Activated naive CD4-positive, alpha-beta T cell treated with anti-CD3 and anti-CD28 coated beads, Interleukin-2, amount 10 ng/mL, durations not matched to agents 7 days and 5 days (primary cell): ENCODE data around the gene SPATA2.
"Not testable (repeated sequence)": the region's sequence is repeated elsewhere in the genome, so short reads cannot be mapped to it uniquely, and the experiment has no call there.

Experiments
- CTCF ChIA-PET: fragments of 350-600 bp; sonication (Branson Sonifier 250); formaldehyde crosslinking; loops from one replicate; lab custom pipeline; 2021; ENCODE audit warnings: antibody characterized with exemption; lab: Charles Lee
- DNase-seq: peaks from one replicate; pipeline ENCODE4 v3.0.0-alpha.2; 2020
- H3K27ac Mint-ChIP-seq: one replicate; pipeline ENCODE4 v1.8.0; 2021; ENCODE audit warnings: mild to moderate bottlenecking, moderate library complexity, mixed read lengths
- H3K27me3 Mint-ChIP-seq: one replicate; pipeline ENCODE4 v1.8.0; 2021; ENCODE audit warnings: mild to moderate bottlenecking, mixed read lengths
- H3K36me3 Mint-ChIP-seq: one replicate; pipeline ENCODE4 v1.8.0; 2021; ENCODE audit warnings: mixed read lengths
- H3K4me1 Mint-ChIP-seq: one replicate; pipeline ENCODE4 v1.8.0; 2021; ENCODE audit warnings: mixed read lengths
- H3K4me3 Mint-ChIP-seq: one replicate; pipeline ENCODE4 v1.8.0; 2021; ENCODE audit warnings: mild to moderate bottlenecking, moderate library complexity, mixed read lengths
- H3K9me3 Mint-ChIP-seq: one replicate; pipeline ENCODE4 v1.8.0; 2021; ENCODE audit warnings: mixed read lengths

SPATA2 gene, protein sequence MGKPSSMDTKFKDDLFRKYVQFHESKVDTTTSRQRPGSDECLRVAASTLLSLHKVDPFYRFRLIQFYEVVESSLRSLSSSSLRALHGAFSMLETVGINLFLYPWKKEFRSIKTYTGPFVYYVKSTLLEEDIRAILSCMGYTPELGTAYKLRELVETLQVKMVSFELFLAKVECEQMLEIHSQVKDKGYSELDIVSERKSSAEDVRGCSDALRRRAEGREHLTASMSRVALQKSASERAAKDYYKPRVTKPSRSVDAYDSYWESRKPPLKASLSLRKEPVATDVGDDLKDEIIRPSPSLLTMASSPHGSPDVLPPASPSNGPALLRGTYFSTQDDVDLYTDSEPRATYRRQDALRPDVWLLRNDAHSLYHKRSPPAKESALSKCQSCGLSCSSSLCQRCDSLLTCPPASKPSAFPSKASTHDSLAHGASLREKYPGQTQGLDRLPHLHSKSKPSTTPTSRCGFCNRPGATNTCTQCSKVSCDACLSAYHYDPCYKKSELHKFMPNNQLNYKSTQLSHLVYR

DNA sequence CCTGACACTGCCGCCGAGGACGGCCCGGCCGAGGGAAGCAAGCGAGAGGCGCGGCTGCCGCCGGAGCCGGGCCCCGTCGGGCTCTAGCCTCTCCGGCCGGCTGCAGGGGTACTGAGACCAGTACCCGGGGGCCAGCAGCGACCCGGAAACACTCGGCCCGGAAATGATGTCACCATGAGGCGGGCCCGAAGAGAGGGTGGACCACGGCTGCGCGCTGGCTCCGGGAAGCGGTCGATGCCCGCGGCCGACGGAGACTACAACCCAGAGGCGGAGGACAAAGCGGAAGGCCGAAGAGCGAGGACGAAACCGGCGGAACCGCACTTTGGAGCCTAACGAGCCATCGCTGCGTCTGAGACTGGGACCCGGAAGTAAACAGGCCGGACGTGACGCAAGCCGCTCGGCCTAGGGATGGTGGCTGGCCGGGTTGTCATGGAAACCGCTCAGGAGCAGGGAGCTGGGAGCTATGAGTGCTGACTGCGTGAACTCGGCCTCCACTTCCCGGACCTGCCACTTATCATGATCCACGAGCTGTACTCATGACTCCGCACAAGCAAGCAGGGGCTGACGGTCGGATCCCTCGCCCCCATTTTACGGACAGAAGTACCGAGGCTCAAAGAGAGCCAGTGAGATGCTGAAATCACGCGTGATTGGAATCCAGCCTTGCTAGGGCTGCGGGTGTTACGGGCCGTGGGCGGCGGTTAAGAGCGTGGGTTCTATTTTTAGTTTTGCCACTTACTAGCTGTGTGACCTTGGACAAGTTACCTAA, at the start of gene SPATA2:
TSS of gene SPATA2 (minus strand) at position 150 of the 766 bp plus-strand sequence. CDS start 7,039 bp downstream, outside the sequence.
- H3K4me3 Mint-ChIP-seq: peak within 1 kb of the TSS; percentile 96
- peak within 1 kb of the TSS; percentile 99 for H3K27ac Mint-ChIP-seq
- no peaks in the 10 kb centered on the region for H3K36me3 Mint-ChIP-seq
- CTCF ChIA-PET: interaction anchor here (0.9 to 1.9 kb wide), 3 partner anchors 70 to 374 kb away, joined by 4 to 5 read pairs (median 5); no protein-coding TSS in a partner anchor
- peaks cover 4% of the 10 kb centered on the region for H3K27me3 Mint-ChIP-seq
- H3K4me1 Mint-ChIP-seq: peaks cover 32% of the 10 kb centered on the region
- DNase-seq: peak; percentile 96
- H3K9me3 Mint-ChIP-seq: no peaks in the 10 kb centered on the region

DNA sequence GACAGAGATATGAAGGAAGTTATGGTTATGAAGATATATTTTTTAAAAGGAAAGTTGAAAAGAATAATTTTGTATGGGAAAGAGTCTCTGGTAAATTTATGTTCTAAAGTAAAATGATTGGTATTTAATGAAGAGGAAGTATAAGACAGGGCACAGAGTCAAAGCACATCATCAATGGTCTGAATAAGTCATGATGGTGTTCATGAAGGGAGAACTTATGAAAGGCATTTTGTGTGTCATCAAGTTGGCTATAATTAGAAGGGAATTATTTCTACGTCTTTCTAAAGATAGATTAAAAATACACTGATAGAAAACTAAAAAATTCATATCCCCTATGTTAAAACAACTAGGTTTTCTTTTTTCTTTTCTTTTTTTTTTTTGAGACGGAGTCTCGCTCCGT, 46.1 kb upstream of the SPATA2 start:
- Mint-ChIP-seq H3K9me3 (no peaks in the 10 kb centered on the region), H3K4me3 (no peak overlapping the region), H3K36me3 (peaks cover 16% of the 10 kb centered on the region), H3K27me3 (no peaks in the 10 kb centered on the region), H3K27ac (no peak overlapping the region), H3K4me1 (no peaks in the 10 kb centered on the region)
- no peak for DNase-seq
- CTCF ChIA-PET: no interaction called here

DNA sequence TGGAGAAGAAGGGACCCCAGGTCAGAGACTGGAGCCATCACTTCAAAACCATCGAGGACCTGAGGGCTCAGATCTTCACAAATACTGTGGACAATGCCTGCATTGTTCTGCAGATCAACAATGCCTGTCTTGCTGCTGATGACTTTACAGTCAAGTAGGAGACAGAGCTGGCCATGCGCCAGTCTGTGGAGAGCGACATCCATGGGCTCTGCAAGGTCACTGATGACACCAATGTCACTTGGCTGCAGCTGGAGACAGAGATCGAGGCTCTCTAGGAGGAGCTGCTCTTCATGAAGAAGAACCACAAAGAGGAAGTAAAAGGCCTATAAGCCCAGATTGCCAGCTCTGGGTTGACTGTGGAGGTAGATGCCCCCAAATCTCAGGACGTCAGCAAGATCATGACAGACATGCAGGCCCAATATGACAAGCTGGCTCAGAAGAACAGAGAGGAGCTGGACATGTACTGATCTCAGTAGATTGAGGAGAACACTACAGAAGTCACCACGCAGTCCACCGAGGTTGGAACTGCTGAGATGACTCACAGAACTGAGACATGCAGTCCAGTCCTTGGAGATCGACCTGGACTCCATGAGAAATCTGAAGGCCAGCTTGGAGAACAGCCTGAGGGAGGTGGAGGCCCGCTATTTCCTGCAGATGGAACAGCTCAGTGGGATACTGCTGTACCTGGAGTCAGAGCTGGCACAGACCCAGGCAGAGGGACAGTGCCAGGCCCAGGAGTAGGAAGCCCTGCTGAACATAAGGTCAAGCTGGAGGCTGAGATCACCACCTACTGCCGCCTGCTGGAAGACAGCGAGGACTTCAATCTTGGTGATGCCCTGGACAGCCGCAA, 42.0 kb upstream of the SPATA2 start:
- H3K9me3 Mint-ChIP-seq, CTCF ChIA-PET, H3K4me1 Mint-ChIP-seq, H3K4me3 Mint-ChIP-seq, DNase-seq, H3K27me3 Mint-ChIP-seq: not testable (repeated sequence)
- H3K36me3 Mint-ChIP-seq: peaks cover 36% of the 10 kb centered on the region
- peak overlapping the region; percentile 67 for H3K27ac Mint-ChIP-seq

DNA sequence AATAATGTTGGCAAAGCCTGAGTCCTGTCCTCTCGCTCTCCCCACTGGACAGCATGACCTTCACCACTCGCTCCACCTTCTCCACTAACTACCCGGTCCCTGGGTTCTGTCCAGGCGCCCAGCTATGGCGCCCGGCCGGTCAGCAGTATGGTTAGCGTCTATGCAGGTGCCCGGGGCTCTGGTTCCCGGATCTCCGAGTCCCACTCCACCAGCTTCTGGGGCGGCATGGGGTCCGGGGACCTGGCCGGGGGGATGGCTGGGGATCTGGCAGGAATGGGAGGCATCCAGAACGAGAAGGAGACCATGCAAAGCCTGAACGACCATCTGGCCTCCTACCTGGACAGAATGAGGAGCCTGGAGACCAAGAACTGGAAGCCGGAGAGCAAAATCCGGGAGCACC, 41.4 kb upstream of the SPATA2 start:
- no peaks in the 10 kb centered on the region for H3K4me1 Mint-ChIP-seq
- no peak for DNase-seq
- no peak overlapping the region for H3K4me3 Mint-ChIP-seq
- peak overlapping the region; percentile 33 for H3K27ac Mint-ChIP-seq
- no peaks in the 10 kb centered on the region for H3K9me3 Mint-ChIP-seq
- CTCF ChIA-PET: no interaction called here
- no peaks in the 10 kb centered on the region for H3K27me3 Mint-ChIP-seq
- peaks cover 41% of the 10 kb centered on the region for H3K36me3 Mint-ChIP-seq

DNA sequence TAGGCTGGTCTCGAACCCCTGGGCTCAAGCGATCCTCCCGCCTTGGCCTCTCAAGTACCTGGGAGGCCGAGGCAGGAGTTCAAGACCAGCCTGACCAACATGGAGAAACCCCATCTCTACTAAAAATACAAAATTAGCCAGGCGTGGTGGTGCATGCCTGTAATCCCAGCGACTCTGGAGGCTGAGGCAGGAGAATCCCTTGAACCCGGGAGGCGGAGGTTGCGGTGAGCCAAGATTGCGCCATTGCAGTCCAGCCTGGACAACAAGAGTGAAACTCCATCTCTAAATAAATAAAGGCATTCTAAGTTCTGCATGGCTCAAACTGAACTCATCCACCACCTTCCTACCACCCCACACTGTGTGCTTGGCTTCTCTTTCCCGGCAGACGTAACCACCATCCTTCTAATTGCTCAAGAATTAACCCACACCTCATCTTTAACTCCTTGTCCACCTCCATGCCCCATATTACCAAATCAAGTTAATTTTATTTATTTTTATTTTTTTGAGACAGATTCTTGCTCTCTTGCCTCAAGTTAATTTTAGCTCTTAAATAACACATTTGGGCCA, 40.6 kb upstream of the SPATA2 start:
- DNase-seq, H3K27me3 Mint-ChIP-seq, H3K4me3 Mint-ChIP-seq, H3K9me3 Mint-ChIP-seq, H3K27ac Mint-ChIP-seq, H3K4me1 Mint-ChIP-seq: not testable (repeated sequence)
- H3K36me3 Mint-ChIP-seq: peaks cover 44% of the 10 kb centered on the region
- CTCF ChIA-PET: interaction anchor here (0.9 kb wide), 1 partner anchor 9 kb away, joined by 4 read pairs; no protein-coding TSS in a partner anchor

DNA sequence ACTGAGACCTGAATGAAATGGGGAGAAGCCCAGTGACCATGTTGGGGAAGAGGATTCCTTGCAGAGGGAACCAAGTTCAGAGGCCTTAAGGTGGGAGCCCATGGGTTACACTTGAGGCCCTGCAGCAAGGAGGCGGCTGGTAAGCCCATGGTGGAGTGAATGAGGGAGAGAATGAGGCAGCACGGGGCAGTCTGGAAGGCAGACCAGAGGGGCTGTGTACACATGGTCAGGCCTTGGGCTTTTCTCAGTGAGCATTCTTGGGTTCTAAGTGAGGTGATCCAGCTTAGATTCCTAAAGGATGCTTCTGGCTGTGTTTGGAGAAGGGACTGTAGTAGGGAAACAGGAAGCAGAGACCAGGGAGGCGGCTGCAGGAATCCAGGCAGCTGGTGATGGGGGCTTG, 39.8 kb upstream of the SPATA2 start:
- CTCF ChIA-PET: interaction anchor here (0.9 kb wide), 1 partner anchor 10 kb away, joined by 4 read pairs; no protein-coding TSS in a partner anchor
- H3K9me3 Mint-ChIP-seq: no peaks in the 10 kb centered on the region
- H3K27me3 Mint-ChIP-seq: no peaks in the 10 kb centered on the region
- DNase-seq: no peak
- H3K36me3 Mint-ChIP-seq: peaks cover 50% of the 10 kb centered on the region
- H3K4me3 Mint-ChIP-seq: no peak overlapping the region
- no peaks in the 10 kb centered on the region for H3K4me1 Mint-ChIP-seq
- no peak overlapping the region for H3K27ac Mint-ChIP-seq

DNA sequence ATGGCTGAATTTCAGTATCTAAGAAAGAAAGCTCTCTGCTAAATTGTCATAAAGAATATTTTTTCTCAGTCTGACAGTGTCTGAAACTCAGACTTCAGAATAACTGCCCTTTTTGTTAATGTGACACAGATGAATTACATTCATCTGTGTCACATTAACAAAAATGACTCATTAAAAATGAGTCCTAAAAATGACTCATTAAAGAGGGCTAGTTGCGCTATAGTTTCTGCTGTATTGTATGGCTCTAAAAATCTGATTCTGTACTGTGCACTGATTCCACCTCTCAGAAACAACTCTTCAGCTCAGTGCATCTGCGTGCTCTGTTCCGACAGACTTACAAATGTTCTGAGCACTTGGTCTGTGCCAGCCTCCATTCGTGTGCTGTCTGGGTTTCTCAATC, 35.8 kb upstream of the SPATA2 start:
- CTCF ChIA-PET: interaction anchor here (2.1 to 2.6 kb wide), 2 partner anchors 14 to 120 kb away, joined by 6 to 10 read pairs; no protein-coding TSS in a partner anchor
- no peak overlapping the region for H3K4me3 Mint-ChIP-seq
- no peaks in the 10 kb centered on the region for H3K27me3 Mint-ChIP-seq
- DNase-seq: no peak
- H3K9me3 Mint-ChIP-seq: no peaks in the 10 kb centered on the region
- H3K36me3 Mint-ChIP-seq: peaks cover 59% of the 10 kb centered on the region
- no peak overlapping the region for H3K27ac Mint-ChIP-seq
- H3K4me1 Mint-ChIP-seq: no peaks in the 10 kb centered on the region

DNA sequence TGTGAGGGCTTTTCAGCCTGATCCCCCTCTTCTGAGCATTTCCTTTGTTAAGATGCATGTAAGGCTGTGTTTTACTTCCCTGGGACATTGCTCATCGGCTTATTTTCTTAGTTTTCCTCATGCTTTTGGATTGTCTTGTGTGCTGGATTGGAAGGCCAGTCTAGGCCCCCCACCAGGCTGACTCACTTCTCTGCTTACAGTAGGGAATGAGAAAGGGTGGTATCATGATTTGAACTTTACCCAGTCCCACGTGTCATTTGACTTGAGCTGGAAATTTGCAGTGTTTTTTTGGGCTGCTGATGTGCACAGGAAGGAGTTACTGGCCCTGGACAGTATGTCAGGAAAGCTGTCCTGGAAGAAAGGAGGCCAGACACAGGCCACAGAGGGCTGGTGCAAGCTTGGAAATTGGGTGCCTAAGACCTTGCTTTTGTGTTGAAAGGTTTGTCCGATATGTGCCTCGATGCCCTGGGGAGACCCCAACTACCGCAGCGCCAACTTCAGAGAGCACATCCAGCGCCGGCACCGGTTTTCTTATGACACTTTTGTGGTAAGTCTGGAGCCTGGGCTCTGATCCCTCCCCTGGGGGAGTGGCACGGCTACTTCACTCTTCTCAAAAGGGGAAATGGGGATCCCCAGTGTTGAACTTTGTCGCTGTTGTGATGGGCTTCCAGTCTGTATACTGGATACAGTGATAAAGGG, 33.6 kb upstream of the SPATA2 start:
- Mint-ChIP-seq H3K4me1 (peaks cover 2% of the 10 kb centered on the region), H3K4me3 (no peak overlapping the region), H3K27ac (peak overlapping the region; percentile 49), H3K9me3 (no peaks in the 10 kb centered on the region), H3K36me3 (peaks cover 64% of the 10 kb centered on the region), H3K27me3 (no peaks in the 10 kb centered on the region)
- CTCF ChIA-PET: interaction anchor here (0.7 to 2.6 kb wide), 3 partner anchors 16 to 122 kb away, joined by 3 to 10 read pairs (median 3); no protein-coding TSS in a partner anchor
- peak; percentile 12 for DNase-seq

DNA sequence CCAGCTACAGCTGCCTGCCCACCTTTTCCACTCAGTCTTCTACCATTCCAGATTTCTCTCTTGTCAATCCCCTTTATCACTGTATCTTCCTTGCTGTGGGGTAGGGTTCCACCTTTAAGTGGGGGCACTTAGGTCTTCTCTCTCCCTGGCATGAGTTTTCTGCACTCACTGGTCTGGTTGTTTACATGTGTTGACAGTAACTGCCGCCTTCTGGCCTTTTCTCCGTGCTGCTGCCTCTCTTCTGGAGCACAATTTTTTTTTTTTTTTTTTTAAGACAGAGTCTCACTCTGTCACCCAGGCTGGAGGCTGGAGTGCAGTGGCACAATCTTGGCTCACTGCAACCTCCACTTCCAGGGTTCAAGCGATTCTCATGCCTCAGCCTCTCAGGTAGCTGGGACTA, 32.8 kb upstream of the SPATA2 start:
- Mint-ChIP-seq H3K27me3 (no peaks in the 10 kb centered on the region), H3K36me3 (peaks cover 63% of the 10 kb centered on the region), H3K27ac (no peak overlapping the region), H3K4me3 (no peak overlapping the region), H3K4me1 (peaks cover 2% of the 10 kb centered on the region), H3K9me3 (no peaks in the 10 kb centered on the region)
- DNase-seq: peak; percentile 0
- CTCF ChIA-PET: no interaction called here

DNA sequence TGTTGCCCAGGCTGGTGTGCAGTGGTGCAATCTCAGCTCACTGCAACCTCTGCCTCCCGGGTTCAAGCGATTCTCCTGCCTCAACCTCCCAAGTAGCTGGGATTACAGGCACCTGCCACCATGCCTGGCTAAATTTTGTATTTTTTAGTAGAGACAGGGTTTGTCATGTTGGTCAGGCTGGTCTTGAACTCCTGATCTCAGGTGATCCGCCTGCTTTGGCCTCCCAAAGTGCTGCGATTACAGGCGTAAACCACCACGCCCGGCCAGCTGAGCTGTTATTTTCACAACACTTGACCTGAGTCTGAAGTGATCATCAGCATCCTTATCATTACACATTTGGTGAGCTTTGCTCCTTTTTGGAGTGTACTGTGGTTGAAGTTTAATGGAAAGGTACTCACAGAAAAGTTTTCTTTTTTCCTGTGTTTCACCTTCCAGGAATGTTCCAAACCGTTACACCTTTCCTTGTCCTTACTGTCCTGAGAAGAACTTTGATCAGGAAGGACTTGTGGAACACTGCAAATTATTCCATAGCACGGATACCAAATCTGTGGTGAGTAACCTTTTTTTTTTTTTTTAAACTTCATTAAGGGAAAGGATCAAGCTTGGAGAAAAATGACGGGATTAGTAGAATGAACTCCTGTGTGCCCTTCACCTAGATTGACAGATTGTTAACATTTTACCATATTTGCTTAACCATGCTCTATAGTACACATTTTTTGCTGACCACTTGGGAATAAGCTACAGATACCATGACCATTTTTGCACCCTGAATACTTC, 30.6 kb upstream of the SPATA2 start:
- no peaks in the 10 kb centered on the region for H3K27me3 Mint-ChIP-seq
- no peak overlapping the region for H3K27ac Mint-ChIP-seq
- no peaks in the 10 kb centered on the region for H3K9me3 Mint-ChIP-seq
- no peak overlapping the region for H3K4me3 Mint-ChIP-seq
- peaks cover 61% of the 10 kb centered on the region for H3K36me3 Mint-ChIP-seq
- CTCF ChIA-PET: no interaction called here
- peaks cover 10% of the 10 kb centered on the region for H3K4me1 Mint-ChIP-seq
- no peak for DNase-seq

DNA sequence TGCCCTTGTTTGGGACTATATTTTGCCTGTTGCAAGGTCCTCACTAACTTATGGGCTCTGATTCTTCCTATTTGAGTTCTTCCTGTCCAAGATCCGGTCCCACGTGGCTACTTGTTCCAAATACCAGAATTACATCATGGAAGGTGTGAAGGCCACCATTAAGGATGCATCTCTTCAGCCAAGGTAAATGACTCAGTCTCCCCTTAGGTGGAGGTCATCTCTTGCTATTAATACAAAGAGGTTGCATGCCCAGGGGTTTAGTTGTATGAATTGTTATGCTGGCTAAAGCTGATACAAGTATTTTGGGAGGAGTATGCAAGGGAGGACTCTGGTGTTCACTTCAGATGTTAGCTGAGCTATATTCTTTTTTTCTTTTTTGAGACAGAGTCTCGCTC, 30.0 kb upstream of the SPATA2 start:
- H3K27me3 Mint-ChIP-seq: no peaks in the 10 kb centered on the region
- H3K4me3 Mint-ChIP-seq: no peak overlapping the region
- peaks cover 57% of the 10 kb centered on the region for H3K36me3 Mint-ChIP-seq
- DNase-seq: no peak
- peaks cover 11% of the 10 kb centered on the region for H3K4me1 Mint-ChIP-seq
- H3K9me3 Mint-ChIP-seq: no peaks in the 10 kb centered on the region
- CTCF ChIA-PET: interaction anchor here (1.2 kb wide), 1 partner anchor 34 kb away, joined by 5 read pairs; no protein-coding TSS in a partner anchor
- H3K27ac Mint-ChIP-seq: no peak overlapping the region

DNA sequence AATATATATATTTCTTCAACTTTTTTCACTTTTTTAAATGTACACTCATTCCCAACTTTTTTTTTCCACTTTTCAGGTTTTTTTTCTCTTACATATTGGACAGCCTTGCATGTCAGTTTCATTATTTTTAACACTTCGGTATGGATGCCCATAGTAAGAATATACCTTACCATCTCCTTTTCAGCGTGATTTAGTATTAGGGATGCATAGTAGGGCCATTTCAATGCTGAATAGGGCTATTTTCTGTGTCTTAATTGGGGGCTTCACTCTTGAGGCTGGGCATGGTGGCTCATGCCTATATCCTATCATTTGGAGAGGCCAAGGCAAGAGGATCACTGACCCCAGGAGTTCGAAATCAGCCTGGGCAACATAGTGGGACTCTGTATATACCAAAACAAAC, 27.6 kb upstream of the SPATA2 start:
- no peak overlapping the region for H3K4me3 Mint-ChIP-seq

More for the DNA sequence above, 27.6 kb upstream of the SPATA2 start:
- no peak for DNase-seq
- Mint-ChIP-seq H3K9me3 (no peaks in the 10 kb centered on the region), H3K27ac (no peak overlapping the region), H3K4me1 (peaks cover 29% of the 10 kb centered on the region), H3K36me3 (peaks cover 60% of the 10 kb centered on the region), H3K27me3 (no peaks in the 10 kb centered on the region)
- CTCF ChIA-PET: no interaction called here
